LNCaP clone FGC (cell line): ENCODE measurements around the gene CENPP.

ENCODE experiments used
- DNase-seq: peaks from one replicate; pipeline ENCODE4 v3.0.0-alpha.2; 2011; ENCODE audit warnings: low read depth
- H3K4me3 ChIP-seq: 2 replicates; pipeline ENCODE4 v1.5.1; 2011; ENCODE audit warnings: mild to moderate bottlenecking, low read depth, low read length, control low read depth
- TF ChIP-seq, protein P1 (sequence below): IDR thresholded peaks from 2 replicates; pipeline ENCODE4 v1.5.1; 2012; ENCODE audit warnings: mild to moderate bottlenecking; ENCODE audit not compliant: control insufficient read depth, insufficient read depth; ENCODE audit errors: extremely low read depth

The CENPP gene

DNA sequence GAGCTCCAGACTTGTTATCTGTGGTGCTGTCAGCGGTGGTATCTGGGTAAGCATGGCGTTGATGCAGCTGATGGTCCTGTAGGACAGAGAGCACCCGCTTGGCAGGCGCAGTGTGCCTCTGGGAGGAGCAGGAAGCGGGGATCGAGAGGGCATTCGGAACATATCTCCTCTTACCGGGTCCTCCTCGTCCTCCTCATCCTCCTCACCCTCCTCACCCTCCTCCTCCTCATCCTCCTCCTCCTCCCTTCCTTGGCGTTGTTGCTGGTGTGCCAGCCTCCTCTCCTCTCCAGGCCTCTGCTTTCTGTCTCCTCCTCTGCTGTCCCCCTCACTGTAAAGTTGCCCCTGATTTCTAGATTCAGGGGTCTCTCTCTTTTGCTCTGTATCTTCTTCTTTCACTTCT, 188.9 kb downstream of the CENPP start:
- no peak overlapping the region for H3K4me3 ChIP-seq
- TF ChIP-seq, protein P1, sequence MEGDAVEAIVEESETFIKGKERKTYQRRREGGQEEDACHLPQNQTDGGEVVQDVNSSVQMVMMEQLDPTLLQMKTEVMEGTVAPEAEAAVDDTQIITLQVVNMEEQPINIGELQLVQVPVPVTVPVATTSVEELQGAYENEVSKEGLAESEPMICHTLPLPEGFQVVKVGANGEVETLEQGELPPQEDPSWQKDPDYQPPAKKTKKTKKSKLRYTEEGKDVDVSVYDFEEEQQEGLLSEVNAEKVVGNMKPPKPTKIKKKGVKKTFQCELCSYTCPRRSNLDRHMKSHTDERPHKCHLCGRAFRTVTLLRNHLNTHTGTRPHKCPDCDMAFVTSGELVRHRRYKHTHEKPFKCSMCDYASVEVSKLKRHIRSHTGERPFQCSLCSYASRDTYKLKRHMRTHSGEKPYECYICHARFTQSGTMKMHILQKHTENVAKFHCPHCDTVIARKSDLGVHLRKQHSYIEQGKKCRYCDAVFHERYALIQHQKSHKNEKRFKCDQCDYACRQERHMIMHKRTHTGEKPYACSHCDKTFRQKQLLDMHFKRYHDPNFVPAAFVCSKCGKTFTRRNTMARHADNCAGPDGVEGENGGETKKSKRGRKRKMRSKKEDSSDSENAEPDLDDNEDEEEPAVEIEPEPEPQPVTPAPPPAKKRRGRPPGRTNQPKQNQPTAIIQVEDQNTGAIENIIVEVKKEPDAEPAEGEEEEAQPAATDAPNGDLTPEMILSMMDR = no peak
- no peak for DNase-seq

DNA sequence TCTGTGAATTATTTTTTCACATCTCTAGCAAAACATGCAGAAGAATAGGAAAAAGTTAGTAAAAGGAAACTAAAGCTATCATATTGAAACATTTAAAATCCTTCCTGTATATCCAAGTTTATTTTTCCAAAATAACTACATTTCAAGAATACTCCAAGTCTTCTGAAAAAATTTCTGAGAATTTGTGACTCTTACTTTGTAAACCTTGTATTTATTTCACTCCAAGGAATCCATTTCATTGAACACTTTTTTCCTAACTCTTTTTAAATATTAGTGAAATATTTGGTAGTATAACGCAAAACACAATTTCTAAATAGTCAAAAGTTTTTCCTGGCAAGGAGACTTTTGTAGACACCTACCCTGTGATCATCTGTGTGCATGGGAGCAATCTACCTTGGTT, 190.8 kb downstream of the CENPP start:
- no peak for DNase-seq
- TF ChIP-seq, protein P1 = no peak
- H3K4me3 ChIP-seq = no peak overlapping the region

DNA sequence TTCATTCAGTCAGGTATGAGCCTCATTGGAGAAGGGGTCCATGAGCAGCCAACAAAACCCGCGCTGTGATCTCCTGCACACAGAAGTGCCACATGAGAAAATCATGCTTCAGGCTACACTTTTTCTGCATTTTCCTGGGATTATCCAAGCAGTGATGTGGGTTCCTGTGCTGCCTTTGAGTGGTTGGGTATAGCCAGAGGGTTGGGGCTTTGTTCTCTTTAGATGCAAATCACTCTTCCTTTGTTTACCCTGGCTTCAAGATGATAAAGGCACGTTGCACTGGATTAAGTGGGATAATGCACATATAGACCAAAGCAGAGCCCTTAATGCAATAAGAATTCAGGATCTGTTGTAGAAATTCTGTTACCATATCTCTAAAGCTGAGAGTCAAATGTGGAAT, 191.3 kb downstream of the CENPP start:
- H3K4me3 ChIP-seq = no peak overlapping the region
- DNase-seq = no peak
- TF ChIP-seq, protein P1 = no peak

DNA sequence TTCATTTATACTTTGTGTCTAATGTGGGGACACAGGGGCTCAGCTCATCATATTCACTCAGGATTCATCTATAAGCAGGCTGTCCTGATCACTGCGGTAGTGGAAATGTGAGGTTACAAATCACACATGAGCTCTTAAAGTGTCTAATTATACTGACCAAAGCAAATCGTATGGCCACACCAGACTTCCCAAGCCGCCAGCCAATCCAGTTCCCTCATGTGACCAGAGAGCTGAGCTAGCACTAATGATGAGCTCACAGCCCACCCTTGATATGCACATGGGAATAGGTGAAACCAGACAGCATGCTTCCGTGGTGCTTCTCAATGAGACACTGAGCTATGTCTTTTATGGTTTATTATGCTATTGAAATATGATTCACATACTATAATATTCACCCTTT, 192.4 kb downstream of the CENPP start:
- TF ChIP-seq, protein P1 = no peak
- no peak for DNase-seq
- no peak overlapping the region for H3K4me3 ChIP-seq

DNA sequence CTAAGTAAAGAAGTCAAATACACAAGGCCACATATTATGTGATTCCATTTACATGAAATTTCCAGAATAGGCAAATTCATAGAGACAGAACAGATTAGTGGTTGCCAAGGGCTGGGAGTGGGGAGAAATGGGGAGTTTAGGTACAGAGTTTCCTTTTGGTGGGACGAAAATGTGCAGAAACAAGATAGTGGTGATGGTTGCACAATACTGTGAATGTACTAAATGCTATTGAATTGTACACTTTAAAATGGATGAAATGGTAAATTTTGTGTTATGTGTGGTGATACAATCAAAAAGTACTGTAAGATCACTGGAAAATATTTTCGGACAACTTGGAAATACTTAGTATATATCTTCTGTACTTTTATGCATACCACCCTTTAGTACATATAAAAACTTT, 195.1 kb downstream of the CENPP start:
- TF ChIP-seq, protein P1 = no peak
- no peak for DNase-seq

DNA sequence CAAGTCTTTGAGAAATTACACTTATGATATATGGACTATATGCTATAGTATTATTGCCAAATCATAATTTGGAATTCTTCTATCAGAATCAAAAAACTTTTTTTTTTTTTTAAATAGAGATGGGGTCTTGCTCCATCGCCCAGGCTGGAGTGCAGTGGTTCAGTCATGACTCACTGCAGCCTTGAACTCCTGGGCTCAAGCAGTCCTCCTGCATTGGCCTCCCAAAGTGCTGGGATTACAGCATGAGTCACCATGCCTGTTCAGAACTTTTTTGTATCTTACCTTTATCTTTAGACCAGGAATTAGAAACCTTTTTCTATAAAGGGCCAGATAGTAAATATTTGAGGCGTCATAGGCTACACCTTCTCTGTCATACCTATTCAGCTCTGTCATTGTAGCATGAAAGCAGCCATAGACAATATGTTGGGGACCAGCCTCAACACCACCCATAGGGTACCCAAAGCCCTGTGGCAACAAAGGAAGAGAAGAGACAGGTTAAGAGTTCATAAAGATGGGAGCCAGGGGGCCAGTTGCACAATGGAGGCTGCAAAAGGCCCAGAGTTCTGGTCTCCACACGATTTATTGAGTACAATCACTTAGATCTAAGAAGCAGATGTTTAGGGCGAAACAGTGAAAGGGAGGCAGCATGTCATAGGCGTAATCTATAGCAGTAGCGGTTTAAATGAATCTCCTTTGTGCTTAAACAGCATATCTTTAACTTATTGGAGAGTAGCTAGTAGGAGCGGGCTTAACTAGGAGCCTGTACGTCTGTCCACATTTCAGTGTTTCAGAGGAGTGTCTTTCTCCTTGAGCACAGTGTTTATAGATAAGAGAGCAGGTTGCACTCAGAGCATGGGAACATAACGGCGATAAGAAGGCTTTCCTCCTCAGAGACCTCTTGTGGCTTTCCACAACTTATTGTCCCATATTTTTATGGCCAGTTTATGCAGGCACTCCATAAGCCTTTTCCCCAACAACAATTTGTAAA, 197.5 kb downstream of the CENPP start:
- TF ChIP-seq, protein P1 = no peak
- no peak for DNase-seq
- no peak overlapping the region for H3K4me3 ChIP-seq

More for the DNA sequence above, 195.1 kb downstream of the CENPP start:
- no peak overlapping the region for H3K4me3 ChIP-seq
